H1 (cell line): Measurements from ENCODE around the gene CAPZB. TPM values are rescaled to one million over a fixed set of nuclear protein-coding genes. Genes with fewer than 3 reads are reported as not detected.

ENCODE experiments used
- CTCF ChIA-PET: fragments of 300-600 bp; sonication (Branson Sonifier 250); formaldehyde crosslinking; loops from one replicate; lab custom pipeline; 2021; ENCODE audit not compliant: partially characterized antibody; lab: Charles Lee
- POLR2A ChIA-PET: fragments of 300-600 bp; sonication (Branson Sonifier 250); formaldehyde crosslinking; loops from one replicate; lab custom pipeline; 2021; ENCODE audit warnings: inconsistent platforms; ENCODE audit not compliant: partially characterized antibody; lab: Charles Lee
- DNase-seq, 2 experiments: peaks; one replicate each; pipeline versions ENCODE4 v3.0.0 to v3.0.0-alpha.2; 2010 to 2022; ENCODE audit warnings: low spot score in 2 of 2, low read depth in 1 of 2, mixed read lengths in 1 of 2
- FAIRE-seq: peaks from 2 replicates; lab custom pipeline; 2011; peaks lifted over from hg19 to GRCh38; lab: Jason Lieb, UNC
- H2AFZ ChIP-seq: 2 replicates; pipeline ENCODE4 v1.8.1; 2012; ENCODE audit warnings: low read length, inconsistent platforms
- H2AK5ac ChIP-seq: 2 replicates; pipeline ENCODE4 v1.6.1; 2013; ENCODE audit warnings: low read depth, low read length
- H2BK120ac ChIP-seq: replicated peaks from 2 replicates; pipeline ENCODE3; 2013; ENCODE audit warnings: low read depth, low read length, inconsistent platforms
- H2BK12ac ChIP-seq: 2 replicates; pipeline ENCODE4 v1.6.1; 2013; ENCODE audit warnings: low read depth, low read length
- H2BK15ac ChIP-seq: 2 replicates; pipeline ENCODE4 v1.6.1; 2013; ENCODE audit warnings: low read length
- H2BK20ac ChIP-seq: 2 replicates; pipeline ENCODE4 v1.6.1; 2013; ENCODE audit warnings: low read length
- H2BK5ac ChIP-seq: 2 replicates; pipeline ENCODE4 v1.6.1; 2013; ENCODE audit warnings: low read depth, low read length
- H3K14ac ChIP-seq: 2 replicates; pipeline ENCODE4 v1.6.1; 2013; ENCODE audit warnings: inconsistent platforms; ENCODE audit not compliant: insufficient read length
- H3K18ac ChIP-seq: 2 replicates; pipeline ENCODE4 v1.6.1; 2013; ENCODE audit warnings: low read length; ENCODE audit errors: extremely low read depth
- H3K23ac ChIP-seq: 2 replicates; pipeline ENCODE4 v1.6.1; 2013; ENCODE audit warnings: inconsistent platforms; ENCODE audit not compliant: insufficient read length
- H3K23me2 ChIP-seq: 2 replicates; pipeline ENCODE4 v1.6.1; 2013; ENCODE audit warnings: low read depth, low read length
- H3K27ac ChIP-seq: 2 replicates; pipeline ENCODE4 v1.6.1; 2011; ENCODE audit warnings: low read depth, low read length, inconsistent platforms
- H3K27me3 ChIP-seq, 4 experiments: replicated peaks in 1 of 4; 1 replicate in 1 of 4; 2 replicates in 3 of 4; pipeline versions ENCODE4 v1.6.1 to v1.8.1; 2011 to 2013; ENCODE audit warnings: low read length in 3 of 4, mild to moderate bottlenecking in 3 of 4, inconsistent platforms in 2 of 4, mixed read lengths in 2 of 4, moderate library complexity in 1 of 4; ENCODE audit not compliant: control insufficient read depth in 3 of 4, insufficient read depth in 3 of 4; ENCODE audit errors: extremely low read depth in 1 of 4
- H3K36me3 ChIP-seq, 4 experiments: 2 replicates each; pipeline versions ENCODE4 v1.6.1 to v1.8.1; 2011 to 2013; ENCODE audit warnings: mild to moderate bottlenecking in 4 of 4, low read length in 3 of 4, moderate library complexity in 2 of 4, control low read depth in 1 of 4, inconsistent platforms in 1 of 4; ENCODE audit not compliant: insufficient read depth in 4 of 4, control insufficient read depth in 2 of 4
- H3K4ac ChIP-seq: replicated peaks from 2 replicates; pipeline ENCODE3; 2013; ENCODE audit warnings: low read length, low read depth, mixed read lengths, inconsistent platforms; ENCODE audit not compliant: insufficient read length
- H3K4me1 ChIP-seq, 4 experiments: replicated peaks in 1 of 4; 1 replicate in 1 of 4; 2 replicates in 3 of 4; pipeline versions ENCODE4 v1.6.1 to v1.8.1; 2011 to 2013; ENCODE audit warnings: low read length in 3 of 4, inconsistent platforms in 2 of 4, mixed read lengths in 1 of 4; ENCODE audit not compliant: insufficient read depth in 4 of 4, control insufficient read depth in 3 of 4
- H3K4me2 ChIP-seq, 2 experiments: 2 replicates each; pipeline versions ENCODE4 v1.6.1 to v1.8.1; 2011 to 2013; ENCODE audit warnings: low read depth in 2 of 2, low read length in 2 of 2, control low read depth in 1 of 2, inconsistent platforms in 1 of 2, mild to moderate bottlenecking in 1 of 2; ENCODE audit not compliant: insufficient read depth in 1 of 2
- H3K4me3 ChIP-seq, 4 experiments: fragments of 200-600, 300-600 bp in 1 of 4; sonication (generic), shearing (Covaris generic), sonication (Bioruptor Twin) in 1 of 4; 2 replicates each; pipeline versions ENCODE4 v1.5.1 to v1.8.1; 2011 to 2016; ENCODE audit warnings: low read length in 4 of 4, low read depth in 3 of 4, control low read depth in 2 of 4, inconsistent platforms in 2 of 4, mild to moderate bottlenecking in 2 of 4, mixed read lengths in 1 of 4, moderate library complexity in 1 of 4; ENCODE audit not compliant: insufficient read depth in 2 of 4; ENCODE audit errors: extremely low read depth in 1 of 4
- H3K56ac ChIP-seq: replicated peaks from 2 replicates; pipeline ENCODE3; 2013; ENCODE audit warnings: low read depth, mild to moderate bottlenecking, mixed read lengths, low read length, inconsistent platforms; ENCODE audit not compliant: insufficient read length
- H3K79me1 ChIP-seq: 2 replicates; pipeline ENCODE4 v1.6.1; 2013; ENCODE audit warnings: low read depth, low read length, control low read depth
- H3K79me2 ChIP-seq, 2 experiments: 2 replicates each; pipeline versions ENCODE4 v1.6.1 to v1.8.1; 2012 to 2013; ENCODE audit warnings: low read length in 2 of 2, mild to moderate bottlenecking in 2 of 2, inconsistent platforms in 1 of 2; ENCODE audit not compliant: insufficient read depth in 2 of 2, control insufficient read depth in 1 of 2
- H3K9ac ChIP-seq, 4 experiments: replicated peaks in 1 of 4; 1 replicate in 1 of 4; 2 replicates in 3 of 4; pipeline versions ENCODE4 v1.6.1 to v1.8.1; 2011 to 2013; ENCODE audit warnings: low read depth in 3 of 4, low read length in 3 of 4, control low read depth in 2 of 4, mild to moderate bottlenecking in 2 of 4, moderate library complexity in 2 of 4, inconsistent platforms in 1 of 4; ENCODE audit errors: extremely low read depth in 1 of 4
- H3K9me3 ChIP-seq, 2 experiments: 2 replicates each; pipeline versions ENCODE4 v1.6.1 to v1.8.1; 2012 to 2013; ENCODE audit warnings: mild to moderate bottlenecking in 2 of 2, moderate library complexity in 2 of 2, control low read depth in 1 of 2, inconsistent platforms in 1 of 2, low read depth in 1 of 2, low read length in 1 of 2, mixed read lengths in 1 of 2; ENCODE audit not compliant: insufficient read depth in 2 of 2
- H4K20me1 ChIP-seq, 2 experiments: replicated peaks in 1 of 2; 2 replicates each; pipeline versions ENCODE3 to v1.8.1; 2011 to 2013; ENCODE audit warnings: inconsistent platforms in 2 of 2, low read length in 2 of 2, mild to moderate bottlenecking in 1 of 2; ENCODE audit not compliant: insufficient read depth in 2 of 2, control insufficient read depth in 1 of 2
- H4K5ac ChIP-seq: 2 replicates; pipeline ENCODE4 v1.6.1; 2013; ENCODE audit warnings: low read length, low read depth, mixed read lengths, inconsistent platforms; ENCODE audit not compliant: insufficient read length
- H4K8ac ChIP-seq: 2 replicates; pipeline ENCODE4 v1.8.0; 2013; ENCODE audit warnings: mild to moderate bottlenecking, moderate library complexity, low read length, inconsistent platforms; ENCODE audit not compliant: insufficient read depth; ENCODE audit errors: extremely low read depth
- H4K91ac ChIP-seq: replicated peaks from 2 replicates; pipeline ENCODE3; 2013; ENCODE audit warnings: low read length, mixed read lengths, inconsistent platforms; ENCODE audit not compliant: insufficient read length
- CTCF ChIP-seq, 3 experiments: IDR thresholded peaks; 1 replicate in 2 of 3; 2 replicates in 1 of 3; pipeline versions ENCODE4 v1.5.1 to v1.6.1; 2011; ENCODE audit warnings: low read length in 3 of 3, mild to moderate bottlenecking in 3 of 3, inconsistent platforms in 2 of 3, low read depth in 1 of 3, moderate library complexity in 1 of 3; ENCODE audit not compliant: insufficient read depth in 1 of 3; ENCODE audit errors: control extremely low read depth in 1 of 3
- FOSL1 ChIP-seq: IDR thresholded peaks from 2 replicates; pipeline ENCODE4 v1.6.1; 2011; ENCODE audit warnings: mild to moderate bottlenecking, low read depth, low read length, moderate library complexity; ENCODE audit not compliant: insufficient read depth
- GABPA ChIP-seq: IDR thresholded peaks from 2 replicates; pipeline ENCODE4 v1.6.1; 2011; ENCODE audit warnings: mild to moderate bottlenecking, low read length, moderate library complexity, borderline replicate concordance; ENCODE audit not compliant: insufficient read depth
- MAX ChIP-seq: IDR thresholded peaks from 2 replicates; pipeline ENCODE4 v1.6.1; 2012; ENCODE audit warnings: inconsistent platforms
- RAD21 ChIP-seq, 2 experiments: IDR thresholded peaks in 1 of 2; conservative IDR thresholded peaks in 1 of 2; 2 replicates each; pipeline ENCODE4 v1.6.1; 2011; ENCODE audit warnings: low read depth in 2 of 2, low read length in 2 of 2, improper control_type of control experiment in 1 of 2, inconsistent platforms in 1 of 2, mild to moderate bottlenecking in 1 of 2, moderate library complexity in 1 of 2
- SIRT6 ChIP-seq: IDR thresholded peaks from one replicate; pipeline ENCODE4 v1.7.1; 2012; ENCODE audit warnings: low read length, inconsistent platforms
- USF2 ChIP-seq: IDR thresholded peaks from 2 replicates; pipeline ENCODE4 v1.6.1; 2011; ENCODE audit warnings: low read length, improper control_type of control experiment
- ZNF274 ChIP-seq: IDR thresholded peaks from 2 replicates; pipeline ENCODE4 v1.7.0; 2012; ENCODE audit warnings: low read length, borderline replicate concordance; ENCODE audit errors: extremely low read depth
- WGBS, 2 experiments: shearing (Covaris generic) in 1 of 2; methylation state at CpG; one replicate each; pipeline versions ENCODE4 v1.1.6 to v1.1.7; 2013 to 2015; ENCODE audit warnings: low lambda C conversion rate in 2 of 2, mixed read lengths in 2 of 2, inconsistent platforms in 1 of 2, low coverage in 1 of 2, missing lambda C conversion rate in 1 of 2; ENCODE audit not compliant: insufficient replicate concordance in 2 of 2, insufficient coverage in 1 of 2, insufficient read length in 1 of 2; ENCODE audit errors: extremely low coverage in 1 of 2, missing lambda C conversion rate in 1 of 2; 5-methylcytosine and 5-hydroxymethylcytosine counted together
- polyA plus RNA-seq, 7 experiments: library from polyadenylated mRNA; depleted of rRNA in 3 of 7; stranded (reverse) in 5 of 7; unstranded in 2 of 7; fragments of >200 nt in 5 of 7; fragments of 200-250 nt in 2 of 7; gene quantifications; 1 replicate in 5 of 7; 2 replicates in 1 of 7; 4 replicates in 1 of 7; pipeline versions ENCODE4 v1.2.1 to v1.2.3, GENCODE V29; 2011 to 2013; ENCODE audit warnings: missing spikeins in 2 of 7, mixed read lengths in 2 of 7
- total RNA-seq: library from RNA; stranded (reverse); fragmentation: NEBNext Ultra II Directional; extraction: Animal tissue kit (Norgen Biotek cat#: 25700); gene quantifications from 2 replicates; pipeline ENCODE4 v1.2.1, GENCODE V29; 2021

CAPZB gene
- total and polyA plus RNA-seq, 2 of the 8 experiments (the other 6 are each of a cell fraction or from before 2014, with no cell fraction given) = 162 to 371 TPM

- ChIA-PET CTCF (interaction anchor here (0.6 to 8.0 kb wide), 34 partner anchors 10 to 1370 kb away, joined by 3 to 72 read pairs (median 4); partner anchors contain the start of gene NBL1), POLR2A (interaction anchor here (1.0 to 1.6 kb wide), 2 partner anchors 9 to 137 kb away, joined by 3 to 7 read pairs; no protein-coding TSS in a partner anchor)
- no peak overlapping the region for H2BK15ac ChIP-seq
- FAIRE-seq = no peak
- H3K23me2 ChIP-seq = no peaks in the 10 kb centered on the region
- H4K5ac ChIP-seq = no peak overlapping the region
- no peak overlapping the region for H4K91ac ChIP-seq
- H3K4me3 ChIP-seq = no peak overlapping the region
- no peak overlapping the region for H3K18ac ChIP-seq
- H3K4me1 ChIP-seq = peaks cover 0 to 11% (median 6%) of the 10 kb centered on the region in 4 experiments; a peak in 5 of 7 replicates
- H3K27ac ChIP-seq = no peak overlapping the region
- H3K4ac ChIP-seq = no peak overlapping the region
- no peak overlapping the region for H2BK20ac ChIP-seq
- H3K36me3 ChIP-seq = peaks cover 3 to 18% (median 5%) of the 10 kb centered on the region in 4 experiments; a peak in 4 of 8 replicates
- H3K27me3 ChIP-seq = no peaks in the 10 kb centered on the region
- no peak overlapping the region for H3K9ac ChIP-seq
- H4K20me1 ChIP-seq = peaks cover 6% of the 10 kb centered on the region in 2 experiments
- H3K56ac ChIP-seq = no peak overlapping the region
- H3K14ac ChIP-seq = no peak overlapping the region
- DNase-seq = peak; percentile 31 to 90
- H2AFZ ChIP-seq = no peak overlapping the region
- no peak overlapping the region for H2BK12ac ChIP-seq
- H2AK5ac ChIP-seq = no peak overlapping the region
- no peak overlapping the region for H4K8ac ChIP-seq
- peak overlapping the region; percentile 24; the same call in 1 of the 2 replicates for H2BK5ac ChIP-seq
- 84% methylated on average over 9 of the region's 12 CpGs; no CpG with 5 or more reads in 1 of the 2 experiments for WGBS, 2 experiments
- no peak overlapping the region for H3K23ac ChIP-seq
- H3K79me1 ChIP-seq = no peaks in the 10 kb centered on the region; the same call in 1 of the 2 replicates
- H3K9me3 ChIP-seq = no peaks in the 10 kb centered on the region
- no peak overlapping the region for H2BK120ac ChIP-seq
- no peaks in the 10 kb centered on the region for H3K79me2 ChIP-seq
- no peak overlapping the region for H3K4me2 ChIP-seq
- TF ChIP-seq ZNF274 (no peak), USF2 (0 out of 2 replicates have a peak, but pooled peaks have one; percentile 2), FOSL1 (no peak), RAD21 (IDR thresholded peaks at IDR 0.05 in 1 of 2, conservative IDR thresholded peaks at IDR 0.05 in 1 of 2; ENCODE audit: low read depth in 2 of 2, low read length in 2 of 2) (peak; percentile 95 to 96), CTCF (IDR thresholded peaks at IDR 0.05; ENCODE audit: control extremely low read depth in 1 of 3, insufficient read depth in 1 of 3, low read depth in 1 of 3, low read length in 3 of 3) (peak; percentile 90 to 98 (median 96)), MAX (peak; percentile 59; the same call in 1 of the 2 replicates), SIRT6 (no peak), GABPA (0 out of 2 replicates have a peak, but pooled peaks have one; percentile 15)
Observed at GRCh38 chr1:19344372-19344810, 140.9 kb downstream of the CAPZB start.
